ENCODE data around the gene RERE. TPM values are rescaled to one million over a fixed set of nuclear protein-coding genes. Genes with fewer than 3 reads are reported as not detected.
A peak's percentile ranks its signal among the peaks of the same experiment; 100 is the strongest.

The RERE gene
- total RNA-seq, 1 experiment from 2014 or later: 55.2 TPM

GRCh38 chr1:8434101-8434500 lies 383.3 kb downstream of the RERE start:
- Histone ChIP-seq H4K20me1 (ENCODE audit: insufficient read depth, low read depth, low read length) (no peaks in the 10 kb centered on the region), H3K9me3 (ENCODE audit: low read length) (no peaks in the 10 kb centered on the region), H2AFZ (ENCODE audit: low read length) (no peak overlapping the region), H3K9me2 (replicated peaks; ENCODE audit: insufficient read depth, low read length) (no peaks in the 10 kb centered on the region), H3K27ac (ENCODE audit: low read length) (peak overlapping the region; percentile 96), H3K27me3 (ENCODE audit: low read length) (no peaks in the 10 kb centered on the region), H3K36me3 (ENCODE audit: insufficient read depth, low read length) (no peaks in the 10 kb centered on the region), H3K9ac (ENCODE audit: low read length) (peak overlapping the region; percentile 43; the same call in 1 of the 2 replicates), H3K4me1 (ENCODE audit: low read length) (peaks cover 98% of the 10 kb centered on the region), H3K79me2 (ENCODE audit: low read length) (peaks cover 23% of the 10 kb centered on the region; the same call in 1 of the 2 replicates), H3K4me3 (ENCODE audit: low read length) (no peak overlapping the region), H3K4me2 (ENCODE audit: low read depth, low read length, poor library complexity, severe bottlenecking) (peak overlapping the region; percentile 51)
- DNase-seq: no peak

GRCh38 chr1:8431784-8432183 lies 385.7 kb downstream of the RERE start:
- peaks cover 11% of the 10 kb centered on the region; the same call in 1 of the 2 replicates for H3K79me2 ChIP-seq (ENCODE audit: low read length)
- H2AFZ ChIP-seq (ENCODE audit: low read length): no peak overlapping the region
- peak overlapping the region; percentile 28; the same call in 1 of the 2 replicates for H3K9ac ChIP-seq (ENCODE audit: low read length)
- H3K9me2 ChIP-seq (replicated peaks; ENCODE audit: insufficient read depth, low read length): no peaks in the 10 kb centered on the region
- H3K27me3 ChIP-seq (ENCODE audit: low read length): no peaks in the 10 kb centered on the region
- no peaks in the 10 kb centered on the region for H3K36me3 ChIP-seq (ENCODE audit: insufficient read depth, low read length)
- no peak overlapping the region for H3K4me3 ChIP-seq (ENCODE audit: low read length)
- peak overlapping the region; percentile 100 for H3K27ac ChIP-seq (ENCODE audit: low read length)
- H3K4me2 ChIP-seq (ENCODE audit: low read depth, low read length, poor library complexity, severe bottlenecking): peak overlapping the region; percentile 82
- DNase-seq: no peak
- H4K20me1 ChIP-seq (ENCODE audit: insufficient read depth, low read depth, low read length): no peaks in the 10 kb centered on the region
- peaks cover 98% of the 10 kb centered on the region for H3K4me1 ChIP-seq (ENCODE audit: low read length)
- H3K9me3 ChIP-seq (ENCODE audit: low read length): no peaks in the 10 kb centered on the region

GRCh38 chr1:8431019-8431418 lies 386.4 kb downstream of the RERE start:
- Histone ChIP-seq H3K27ac (ENCODE audit: low read length) (peak overlapping the region; percentile 100), H3K4me1 (ENCODE audit: low read length) (peaks cover 98% of the 10 kb centered on the region)
- DNase-seq: peak; percentile 91

GRCh38 chr1:8430476-8430875 lies 387.0 kb downstream of the RERE start:
- Histone ChIP-seq H3K4me2 (ENCODE audit: low read depth, low read length, poor library complexity, severe bottlenecking) (peak overlapping the region; percentile 82), H3K27ac (ENCODE audit: low read length) (peak overlapping the region; percentile 100), H4K20me1 (ENCODE audit: insufficient read depth, low read depth, low read length) (no peaks in the 10 kb centered on the region), H3K9me3 (ENCODE audit: low read length) (no peaks in the 10 kb centered on the region), H3K9ac (ENCODE audit: low read length) (peak overlapping the region; percentile 73), H3K4me1 (ENCODE audit: low read length) (peaks cover 98% of the 10 kb centered on the region), H3K9me2 (replicated peaks; ENCODE audit: insufficient read depth, low read length) (no peaks in the 10 kb centered on the region), H3K27me3 (ENCODE audit: low read length) (no peaks in the 10 kb centered on the region), H3K36me3 (ENCODE audit: insufficient read depth, low read length) (no peaks in the 10 kb centered on the region), H3K79me2 (ENCODE audit: low read length) (peaks cover 15% of the 10 kb centered on the region; the same call in 1 of the 2 replicates), H2AFZ (ENCODE audit: low read length) (no peak overlapping the region), H3K4me3 (ENCODE audit: low read length) (peak overlapping the region; percentile 48)
- DNase-seq: peak; percentile 64

More at GRCh38 chr1:8431019-8431418, 386.4 kb downstream of the RERE start:
- Histone ChIP-seq H3K4me3 (ENCODE audit: low read length) (peak overlapping the region; percentile 48; the same call in 1 of the 2 replicates), H3K79me2 (ENCODE audit: low read length) (peaks cover 11% of the 10 kb centered on the region; the same call in 1 of the 2 replicates), H4K20me1 (ENCODE audit: insufficient read depth, low read depth, low read length) (no peaks in the 10 kb centered on the region), H3K9ac (ENCODE audit: low read length) (peak overlapping the region; percentile 73), H3K9me3 (ENCODE audit: low read length) (no peaks in the 10 kb centered on the region), H3K9me2 (replicated peaks; ENCODE audit: insufficient read depth, low read length) (no peaks in the 10 kb centered on the region), H3K27me3 (ENCODE audit: low read length) (no peaks in the 10 kb centered on the region), H3K4me2 (ENCODE audit: low read depth, low read length, poor library complexity, severe bottlenecking) (peak overlapping the region; percentile 82), H2AFZ (ENCODE audit: low read length) (no peak overlapping the region), H3K36me3 (ENCODE audit: insufficient read depth, low read length) (no peaks in the 10 kb centered on the region)

- no peaks in the 10 kb centered on the region for H3K9me3 ChIP-seq (ENCODE audit: low read length)
- no peaks in the 10 kb centered on the region for H3K27me3 ChIP-seq (ENCODE audit: low read length)
- H2AFZ ChIP-seq (ENCODE audit: low read length): no peak overlapping the region
- H3K9ac ChIP-seq (ENCODE audit: low read length): peak overlapping the region; percentile 73
- peak; percentile 70 for DNase-seq
- no peaks in the 10 kb centered on the region for H3K36me3 ChIP-seq (ENCODE audit: insufficient read depth, low read length)
- H3K4me3 ChIP-seq (ENCODE audit: low read length): peak overlapping the region; percentile 48
- H3K79me2 ChIP-seq (ENCODE audit: low read length): peaks cover 24% of the 10 kb centered on the region
- H3K9me2 ChIP-seq (replicated peaks; ENCODE audit: insufficient read depth, low read length): no peaks in the 10 kb centered on the region
- H3K4me2 ChIP-seq (ENCODE audit: low read depth, low read length, poor library complexity, severe bottlenecking): peak overlapping the region; percentile 82
- H3K27ac ChIP-seq (ENCODE audit: low read length): peak overlapping the region; percentile 100
- peaks cover 98% of the 10 kb centered on the region for H3K4me1 ChIP-seq (ENCODE audit: low read length)
- no peaks in the 10 kb centered on the region for H4K20me1 ChIP-seq (ENCODE audit: insufficient read depth, low read depth, low read length)
These were observed 387.8 kb downstream of the RERE start for GRCh38 chr1:8429549-8430110.

- Histone ChIP-seq H3K4me2 (ENCODE audit: low read depth, low read length, poor library complexity, severe bottlenecking) (peak overlapping the region; percentile 82), H3K9me2 (replicated peaks; ENCODE audit: insufficient read depth, low read length) (no peaks in the 10 kb centered on the region), H3K36me3 (ENCODE audit: insufficient read depth, low read length) (no peaks in the 10 kb centered on the region), H3K79me2 (ENCODE audit: low read length) (peaks cover 21% of the 10 kb centered on the region), H3K4me1 (ENCODE audit: low read length) (peaks cover 95% of the 10 kb centered on the region), H2AFZ (ENCODE audit: low read length) (no peak overlapping the region), H3K27me3 (ENCODE audit: low read length) (no peaks in the 10 kb centered on the region), H3K9me3 (ENCODE audit: low read length) (no peaks in the 10 kb centered on the region), H4K20me1 (ENCODE audit: insufficient read depth, low read depth, low read length) (no peaks in the 10 kb centered on the region), H3K9ac (ENCODE audit: low read length) (peak overlapping the region; percentile 73), H3K27ac (ENCODE audit: low read length) (peak overlapping the region; percentile 100), H3K4me3 (ENCODE audit: low read length) (peak overlapping the region; percentile 36)
- peak; percentile 71 for DNase-seq
These were observed 389.0 kb downstream of the RERE start for GRCh38 chr1:8428441-8428840.

GRCh38 chr1:8427986-8428385 lies 389.5 kb downstream of the RERE start:
- Histone ChIP-seq H3K9me3 (ENCODE audit: low read length) (no peaks in the 10 kb centered on the region), H3K4me2 (ENCODE audit: low read depth, low read length, poor library complexity, severe bottlenecking) (peak overlapping the region; percentile 82), H3K79me2 (ENCODE audit: low read length) (peaks cover 25% of the 10 kb centered on the region), H4K20me1 (ENCODE audit: insufficient read depth, low read depth, low read length) (no peaks in the 10 kb centered on the region), H3K27ac (ENCODE audit: low read length) (peak overlapping the region; percentile 100), H3K9ac (ENCODE audit: low read length) (peak overlapping the region; percentile 73), H3K4me3 (ENCODE audit: low read length) (peak overlapping the region; percentile 36), H3K27me3 (ENCODE audit: low read length) (no peaks in the 10 kb centered on the region), H3K4me1 (ENCODE audit: low read length) (peaks cover 91% of the 10 kb centered on the region), H2AFZ (ENCODE audit: low read length) (no peak overlapping the region), H3K9me2 (replicated peaks; ENCODE audit: insufficient read depth, low read length) (no peaks in the 10 kb centered on the region), H3K36me3 (ENCODE audit: insufficient read depth, low read length) (no peaks in the 10 kb centered on the region)
- peak; percentile 70 for DNase-seq

GRCh38 chr1:8427493-8427892 lies 389.9 kb downstream of the RERE start:
- H4K20me1 ChIP-seq (ENCODE audit: insufficient read depth, low read depth, low read length): no peaks in the 10 kb centered on the region
- no peaks in the 10 kb centered on the region for H3K9me2 ChIP-seq (replicated peaks; ENCODE audit: insufficient read depth, low read length)
- no peaks in the 10 kb centered on the region for H3K9me3 ChIP-seq (ENCODE audit: low read length)
- H2AFZ ChIP-seq (ENCODE audit: low read length): no peak overlapping the region
- H3K9ac ChIP-seq (ENCODE audit: low read length): peak overlapping the region; percentile 73
- H3K27ac ChIP-seq (ENCODE audit: low read length): peak overlapping the region; percentile 100
- H3K79me2 ChIP-seq (ENCODE audit: low read length): peaks cover 30% of the 10 kb centered on the region
- no peaks in the 10 kb centered on the region; the same call in 1 of the 2 replicates for H3K36me3 ChIP-seq (ENCODE audit: insufficient read depth, low read length)
- peak overlapping the region; percentile 82 for H3K4me2 ChIP-seq (ENCODE audit: low read depth, low read length, poor library complexity, severe bottlenecking)
- H3K4me1 ChIP-seq (ENCODE audit: low read length): peaks cover 86% of the 10 kb centered on the region
- H3K27me3 ChIP-seq (ENCODE audit: low read length): no peaks in the 10 kb centered on the region
- H3K4me3 ChIP-seq (ENCODE audit: low read length): peak overlapping the region; percentile 36
- peak; percentile 95 for DNase-seq

Data from Karpas-422 (cell line).